NT2/D1 (cell line): ENCODE results near the gene BHLHA15.

Source experiments
- SUZ12 ChIP-seq: IDR thresholded peaks from 2 replicates; pipeline ENCODE4 v1.6.1; 2011; ENCODE audit not compliant: insufficient read length, insufficient read depth; ENCODE audit errors: extremely low read depth
- YY1 ChIP-seq: IDR thresholded peaks from 2 replicates; pipeline ENCODE4 v1.6.1; 2011; ENCODE audit not compliant: insufficient read length, insufficient read depth
- ZNF274 ChIP-seq: IDR thresholded peaks from 2 replicates; pipeline ENCODE4 v1.6.1; 2011; ENCODE audit warnings: mild to moderate bottlenecking, low read depth, low read length

DNA sequence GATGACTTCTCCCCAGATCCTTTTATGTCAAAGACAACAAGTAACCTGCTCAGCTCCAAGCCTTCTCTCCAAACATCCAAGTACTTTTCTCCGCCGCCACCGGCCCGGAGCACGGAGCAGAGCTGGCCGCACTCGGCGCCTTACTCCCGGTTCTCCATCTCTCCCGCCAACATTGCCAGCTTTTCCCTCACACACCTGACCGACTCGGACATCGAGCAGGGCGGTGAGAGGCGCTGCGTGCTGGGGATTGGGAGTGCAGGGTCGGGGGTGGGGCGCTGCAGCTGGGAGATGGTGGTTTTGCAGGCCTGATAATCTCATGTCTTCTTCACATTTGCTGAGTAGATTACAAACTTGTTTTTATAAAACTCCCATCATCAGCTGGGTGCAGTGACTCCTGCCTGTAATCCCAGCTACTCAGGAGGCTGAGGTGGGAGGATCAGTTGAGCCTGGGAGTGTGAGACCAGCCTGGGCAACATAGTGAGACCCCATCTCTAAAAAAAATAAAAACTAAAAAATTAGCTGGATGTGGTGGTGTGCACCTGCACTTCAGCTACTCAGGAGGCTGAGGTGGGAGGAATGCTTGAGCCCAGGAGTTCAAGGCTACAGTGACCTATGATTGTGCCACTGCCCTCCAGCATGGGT is 7.2 kb upstream of the BHLHA15 start:
- no peak for TF ChIP-seq YY1
- no peak for TF ChIP-seq ZNF274
- no peak for TF ChIP-seq SUZ12
